Calu3 (cell line): ENCODE data around the gene DNAJC5G. TPM values are rescaled to one million over a fixed set of nuclear protein-coding genes. Genes with fewer than 3 reads are reported as not detected.
A peak's percentile ranks its signal among the peaks of the same experiment; 100 is the strongest.

Experiments
- BruUV-seq: library from RNA; stranded (reverse); fragments of 400-500 nt; replicated peaks from 2 replicates; lab custom pipeline; 2021; lab: Mats Ljungman, UMichigan
- CTCF ChIA-PET: fragments of 300-600 bp; sonication (Branson Sonifier 250); formaldehyde crosslinking; loops from one replicate; lab custom pipeline; 2022; ENCODE audit warnings: antibody characterized with exemption; lab: Charles Lee
- DNase-seq: peaks from one replicate; pipeline ENCODE4 v3.0.0; 2022
- H3K27ac Mint-ChIP-seq: one replicate; pipeline ENCODE4 v1.8.0; 2022; ENCODE audit warnings: mixed read lengths; ENCODE audit not compliant: unreplicated experiment
- H3K27me3 Mint-ChIP-seq: one replicate; pipeline ENCODE4 v1.8.0; 2022; ENCODE audit warnings: mixed read lengths; ENCODE audit not compliant: unreplicated experiment
- H3K36me3 Mint-ChIP-seq: one replicate; pipeline ENCODE4 v1.8.0; 2022; ENCODE audit warnings: mild to moderate bottlenecking, moderate library complexity, mixed read lengths; ENCODE audit not compliant: insufficient read depth, unreplicated experiment
- H3K4me1 Mint-ChIP-seq: one replicate; pipeline ENCODE4 v1.8.0; 2022; ENCODE audit warnings: mild to moderate bottlenecking, low read depth, mixed read lengths; ENCODE audit not compliant: unreplicated experiment
- H3K4me3 Mint-ChIP-seq: one replicate; pipeline ENCODE4 v1.8.0; 2022; ENCODE audit warnings: mild to moderate bottlenecking, low read depth, moderate library complexity, mixed read lengths; ENCODE audit not compliant: unreplicated experiment
- H3K9me3 Mint-ChIP-seq: one replicate; pipeline ENCODE4 v1.8.0; 2022; ENCODE audit warnings: low read depth, mixed read lengths; ENCODE audit not compliant: unreplicated experiment
- CTCF ChIP-seq: fragments of 200-600 bp; IDR thresholded peaks from one replicate; pipeline ENCODE4 v1.8.0; 2022; ENCODE audit warnings: antibody characterized with exemption; ENCODE audit not compliant: unreplicated experiment
- intact Hi-C: fragments of 100-400 bp; cut with micrococcal nuclease; formaldehyde crosslinking; loops from one replicate; pipeline ENCODE4 v1.10.0; 2022; ENCODE audit not compliant: unreplicated experiment
- total RNA-seq: library from RNA; stranded (reverse); gene quantifications from 2 replicates; pipeline ENCODE4 v1.2.3, GENCODE V29; 2022

Gene DNAJC5G
- total RNA-seq, 1 experiment from 2014 or later: not detected

- intact Hi-C loops: no loop called here
- peaks cover 23% of the 10 kb centered on the region for H3K27me3 Mint-ChIP-seq
- no peaks in the 10 kb centered on the region for H3K4me1 Mint-ChIP-seq
- no peak for DNase-seq
- BruUV-seq: no TSS peak
- TF ChIP-seq CTCF: no peak
- H3K36me3 Mint-ChIP-seq: peaks cover 17% of the 10 kb centered on the region
- H3K27ac Mint-ChIP-seq: no peak overlapping the region
- H3K4me3 Mint-ChIP-seq: no peak overlapping the region
- H3K9me3 Mint-ChIP-seq: no peaks in the 10 kb centered on the region
- CTCF ChIA-PET: interaction anchor here (1.9 kb wide), 1 partner anchor 14 kb away, joined by 5 read pairs; no protein-coding TSS in a partner anchor
Measured at GRCh38 chr2:27304488-27305240, 29.4 kb downstream of the DNAJC5G start.

GRCh38 chr2:27305516-27305915, 30.3 kb downstream of the DNAJC5G start:
- CTCF ChIA-PET: interaction anchor here (0.5 to 1.9 kb wide), 2 partner anchors 13 to 36 kb away, joined by 3 to 5 read pairs; no protein-coding TSS in a partner anchor
- no TSS peak for BruUV-seq
- peaks cover 19% of the 10 kb centered on the region for H3K36me3 Mint-ChIP-seq
- no peak for TF ChIP-seq CTCF
- no peak for DNase-seq
- no peaks in the 10 kb centered on the region for H3K4me1 Mint-ChIP-seq
- intact Hi-C loops: no loop called here
- no peaks in the 10 kb centered on the region for H3K9me3 Mint-ChIP-seq
- H3K27me3 Mint-ChIP-seq: peaks cover 23% of the 10 kb centered on the region
- H3K27ac Mint-ChIP-seq: no peak overlapping the region
- no peak overlapping the region for H3K4me3 Mint-ChIP-seq

- no TSS peak for BruUV-seq
- TF ChIP-seq CTCF: no peak
Measured at GRCh38 chr2:27306136-27306535, 30.9 kb downstream of the DNAJC5G start.

GRCh38 chr2:27306573-27307286, 31.5 kb downstream of the DNAJC5G start:
- Mint-ChIP-seq H3K27ac (peak overlapping the region; percentile 78), H3K27me3 (peaks cover 23% of the 10 kb centered on the region), H3K4me1 (no peaks in the 10 kb centered on the region), H3K9me3 (no peaks in the 10 kb centered on the region), H3K36me3 (peaks cover 19% of the 10 kb centered on the region), H3K4me3 (peak overlapping the region; percentile 65)
- no peak for DNase-seq
- TF ChIP-seq CTCF: no peak
- intact Hi-C loops: no loop called here
- CTCF ChIA-PET: interaction anchor here (1.9 kb wide), 1 partner anchor 12 kb away, joined by 5 read pairs; no protein-coding TSS in a partner anchor
- no TSS peak for BruUV-seq

More at GRCh38 chr2:27306136-27306535, 30.9 kb downstream of the DNAJC5G start:
- CTCF ChIA-PET: interaction anchor here (0.5 to 1.9 kb wide), 2 partner anchors 12 to 37 kb away, joined by 3 to 5 read pairs; no protein-coding TSS in a partner anchor
- peaks cover 19% of the 10 kb centered on the region for H3K36me3 Mint-ChIP-seq
- H3K4me3 Mint-ChIP-seq: peak overlapping the region; percentile 65
- no peaks in the 10 kb centered on the region for H3K4me1 Mint-ChIP-seq
- DNase-seq: peak; percentile 19
- intact Hi-C loops: no loop called here
- H3K9me3 Mint-ChIP-seq: no peaks in the 10 kb centered on the region
- peaks cover 23% of the 10 kb centered on the region for H3K27me3 Mint-ChIP-seq
- peak overlapping the region; percentile 78 for H3K27ac Mint-ChIP-seq
